Hematopoietic multipotent progenitor cell treated with erythropoietin and hydrocortisone succinate and interleukin-3 and kit ligand, for 8 days (in vitro differentiated cells): ENCODE results near the gene SLC44A2.

Source experiments
- DNase-seq: peaks from one replicate; pipeline ENCODE4 v3.0.0-alpha.2; 2015

The SLC44A2 gene

DNA sequence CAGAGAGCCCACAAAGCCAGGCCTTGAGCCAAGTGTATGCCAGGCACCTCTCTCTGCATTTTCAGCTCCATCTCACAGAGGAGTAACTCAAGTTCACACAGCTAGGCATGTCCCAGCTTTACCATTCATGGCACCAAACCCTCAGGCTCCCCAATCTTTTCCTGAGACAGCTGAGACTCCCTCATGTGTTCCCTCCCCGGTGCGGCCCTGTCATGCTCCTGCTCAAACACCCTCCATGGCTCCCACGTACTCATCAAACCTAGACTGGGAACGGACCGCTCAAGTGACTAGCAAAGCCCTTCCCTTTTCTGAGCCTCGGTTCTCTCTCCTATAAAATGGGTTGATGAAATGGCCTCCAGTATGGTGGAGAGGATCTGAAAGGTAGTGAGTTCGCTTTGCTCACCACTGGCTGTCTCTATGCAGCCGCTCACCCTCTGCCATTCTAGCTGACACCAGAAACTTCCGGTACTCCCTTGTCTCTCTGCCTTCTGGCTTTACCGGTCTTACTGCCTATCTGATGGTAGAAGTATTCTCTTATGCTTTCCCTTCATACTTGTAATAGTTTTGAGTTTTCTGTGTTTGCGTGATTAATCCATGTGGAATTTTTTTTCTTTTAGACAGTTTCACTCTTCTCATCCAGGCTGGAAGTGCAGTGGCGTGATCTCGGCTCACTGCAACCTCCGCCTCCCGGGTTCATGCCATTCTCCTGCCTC, 7.8 kb upstream of the SLC44A2 start:
- peak; percentile 69 for DNase-seq

- DNase-seq, result no peak
Measured at GRCh38 chr19:10618846-10619245, 6.5 kb upstream of the SLC44A2 start.

DNA sequence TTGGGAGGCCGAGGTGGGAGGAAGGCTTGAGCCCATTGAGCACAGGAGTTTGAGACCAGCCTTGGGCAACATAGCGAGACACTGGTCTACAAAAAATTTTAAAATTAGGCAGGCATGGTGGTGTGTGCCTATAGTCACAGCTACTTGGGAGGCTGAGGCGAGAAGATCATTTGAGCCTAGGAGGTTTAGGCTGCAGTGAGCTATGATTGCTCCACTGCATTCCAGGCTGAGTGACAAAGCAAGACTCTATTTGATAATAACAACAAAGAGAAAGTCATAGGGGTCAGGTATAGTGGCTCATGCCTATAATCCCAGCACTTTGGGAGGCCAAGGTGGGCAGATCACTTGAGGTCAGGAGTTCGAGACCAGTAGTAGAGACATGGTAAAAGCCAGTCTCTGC, 4.6 kb upstream of the SLC44A2 start:
- DNase-seq, result peak; percentile 34

DNA sequence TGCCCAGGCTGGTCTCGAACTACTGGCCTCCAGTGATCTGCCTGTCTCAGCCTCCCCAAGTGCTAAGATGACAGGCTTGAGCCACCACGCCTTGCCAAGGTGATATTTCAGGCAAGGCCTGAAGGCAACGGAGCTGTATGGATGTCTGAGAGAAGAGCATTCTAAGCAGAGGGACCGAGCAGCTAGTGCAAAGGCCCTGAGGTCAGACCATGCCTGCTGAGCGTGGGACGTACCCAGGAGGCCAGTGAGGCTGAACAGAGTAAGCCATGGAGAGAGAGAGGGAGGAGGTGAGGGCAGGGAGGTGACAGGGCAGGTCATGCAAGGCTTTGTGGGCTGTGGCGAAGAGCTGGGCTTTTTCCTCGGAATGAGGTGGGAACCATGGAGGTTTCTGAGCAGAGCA, 3.4 kb upstream of the SLC44A2 start:
- DNase-seq, result no peak

GRCh38 chr19:10624585-10624984, 768 bp upstream of the SLC44A2 start:
- no peak for DNase-seq

DNA sequence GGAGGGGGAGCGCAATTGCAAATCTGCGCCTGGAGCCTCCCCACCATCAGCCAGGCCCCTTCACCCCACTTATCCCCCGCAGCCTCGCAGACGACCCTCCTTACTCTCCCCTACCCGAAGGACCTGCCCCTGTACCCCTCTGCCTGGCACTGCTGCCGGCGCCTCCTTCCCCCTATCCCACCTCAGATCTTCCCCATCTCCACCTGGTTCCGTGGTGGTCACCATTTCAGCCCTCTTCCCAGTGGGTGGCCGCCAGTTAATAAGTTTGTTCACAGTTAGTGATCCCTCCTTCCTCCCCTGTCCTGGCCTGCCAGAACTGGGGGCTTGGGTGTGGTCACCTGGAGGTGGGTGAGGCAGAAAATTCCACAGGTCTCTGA, 397 bp downstream of the SLC44A2 start:
- no peak for DNase-seq

- no peak for DNase-seq
Measured at GRCh38 chr19:10631874-10632273, 6.5 kb downstream of the SLC44A2 start.

GRCh38 chr19:10634430-10634829, 9.1 kb downstream of the SLC44A2 start:
- no peak for DNase-seq

DNA sequence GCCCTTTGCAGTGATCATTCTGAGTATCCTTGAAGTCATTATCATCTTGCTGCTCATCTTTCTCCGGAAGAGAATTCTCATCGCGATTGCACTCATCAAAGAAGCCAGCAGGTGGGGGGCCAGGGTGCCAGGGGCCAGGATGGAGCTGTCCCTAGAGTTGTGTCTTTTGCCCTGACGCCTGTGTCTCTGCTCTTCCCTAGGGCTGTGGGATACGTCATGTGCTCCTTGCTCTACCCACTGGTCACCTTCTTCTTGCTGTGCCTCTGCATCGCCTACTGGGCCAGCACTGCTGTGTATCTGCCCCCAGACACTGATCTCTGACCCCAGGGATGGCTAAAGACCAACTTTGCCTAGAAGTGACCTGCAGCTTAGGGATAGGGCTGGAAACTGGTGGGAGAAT, 9.6 kb downstream of the SLC44A2 start:
- no peak for DNase-seq

DNA sequence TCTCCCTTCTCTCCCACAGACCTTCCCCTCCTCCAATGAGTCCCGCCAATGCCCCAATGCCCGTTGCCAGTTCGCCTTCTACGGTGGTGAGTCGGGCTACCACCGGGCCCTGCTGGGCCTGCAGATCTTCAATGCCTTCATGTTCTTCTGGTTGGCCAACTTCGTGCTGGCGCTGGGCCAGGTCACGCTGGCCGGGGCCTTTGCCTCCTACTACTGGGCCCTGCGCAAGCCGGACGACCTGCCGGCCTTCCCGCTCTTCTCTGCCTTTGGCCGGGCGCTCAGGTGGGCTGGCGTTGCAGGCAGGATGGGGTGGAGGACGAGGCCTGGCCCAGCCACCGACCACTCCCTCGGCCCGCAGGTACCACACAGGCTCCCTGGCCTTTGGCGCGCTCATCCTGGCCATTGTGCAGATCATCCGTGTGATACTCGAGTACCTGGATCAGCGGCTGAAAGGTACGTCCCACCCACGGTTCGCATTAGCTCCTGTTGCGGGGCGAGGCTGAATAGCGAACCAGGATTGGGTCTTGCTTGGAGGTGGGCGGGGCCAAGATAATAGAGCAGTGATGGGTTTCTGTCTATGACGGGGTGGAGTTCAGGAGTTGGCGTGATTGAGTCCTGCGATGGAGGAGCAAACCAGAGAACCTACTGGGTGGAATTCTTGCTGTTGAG, 11.1 kb downstream of the SLC44A2 start:
- DNase-seq, result no peak

DNA sequence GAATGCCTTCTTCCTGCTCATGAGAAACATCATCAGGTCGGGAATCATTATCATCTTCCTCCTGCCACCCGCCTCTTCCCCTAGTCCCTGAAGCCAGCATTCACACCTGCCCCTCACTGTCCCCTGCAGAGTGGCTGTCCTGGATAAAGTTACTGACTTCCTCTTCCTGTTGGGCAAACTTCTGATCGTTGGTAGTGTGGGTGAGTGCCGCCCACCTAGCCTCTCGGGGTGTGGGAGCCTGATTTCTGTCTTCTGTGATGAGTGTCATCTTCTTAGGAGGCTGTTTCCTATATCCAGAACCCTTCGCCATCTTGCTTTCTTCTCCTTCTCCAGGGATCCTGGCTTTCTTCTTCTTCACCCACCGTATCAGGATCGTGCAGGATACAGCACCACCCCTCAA, 12.5 kb downstream of the SLC44A2 start:
- no peak for DNase-seq

DNA sequence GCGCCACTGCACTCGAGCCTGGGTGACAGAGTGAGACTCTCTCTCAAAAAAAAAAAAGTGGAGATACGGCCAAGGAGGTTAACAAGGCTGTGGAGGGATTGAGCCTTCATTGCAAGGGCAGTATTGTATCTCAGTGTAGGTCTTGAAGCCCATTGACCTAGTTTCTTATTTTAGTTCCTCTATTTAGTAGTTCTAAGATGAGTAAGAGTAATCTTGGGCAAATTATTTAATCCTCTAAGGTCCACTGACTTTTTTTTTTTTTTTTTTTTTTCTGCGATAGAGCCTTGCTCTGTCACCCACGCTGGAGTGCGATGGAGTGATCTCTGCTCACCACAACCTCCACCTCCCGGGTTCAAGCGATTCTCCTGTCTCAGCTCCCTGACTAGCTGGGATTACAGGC, 14.5 kb downstream of the SLC44A2 start:
- no peak for DNase-seq

GRCh38 chr19:10640361-10640760, 15.0 kb downstream of the SLC44A2 start:
- no peak for DNase-seq

GRCh38 chr19:10641248-10641647, 15.9 kb downstream of the SLC44A2 start:
- no peak for DNase-seq

- no peak for DNase-seq
Measured at GRCh38 chr19:10642473-10643171, 17.3 kb downstream of the SLC44A2 start.

- no peak for DNase-seq
Measured at GRCh38 chr19:10643172-10643967, 18.0 kb downstream of the SLC44A2 start.

- no peak for DNase-seq
Measured at GRCh38 chr19:10643968-10644259, 18.6 kb downstream of the SLC44A2 start.

DNA sequence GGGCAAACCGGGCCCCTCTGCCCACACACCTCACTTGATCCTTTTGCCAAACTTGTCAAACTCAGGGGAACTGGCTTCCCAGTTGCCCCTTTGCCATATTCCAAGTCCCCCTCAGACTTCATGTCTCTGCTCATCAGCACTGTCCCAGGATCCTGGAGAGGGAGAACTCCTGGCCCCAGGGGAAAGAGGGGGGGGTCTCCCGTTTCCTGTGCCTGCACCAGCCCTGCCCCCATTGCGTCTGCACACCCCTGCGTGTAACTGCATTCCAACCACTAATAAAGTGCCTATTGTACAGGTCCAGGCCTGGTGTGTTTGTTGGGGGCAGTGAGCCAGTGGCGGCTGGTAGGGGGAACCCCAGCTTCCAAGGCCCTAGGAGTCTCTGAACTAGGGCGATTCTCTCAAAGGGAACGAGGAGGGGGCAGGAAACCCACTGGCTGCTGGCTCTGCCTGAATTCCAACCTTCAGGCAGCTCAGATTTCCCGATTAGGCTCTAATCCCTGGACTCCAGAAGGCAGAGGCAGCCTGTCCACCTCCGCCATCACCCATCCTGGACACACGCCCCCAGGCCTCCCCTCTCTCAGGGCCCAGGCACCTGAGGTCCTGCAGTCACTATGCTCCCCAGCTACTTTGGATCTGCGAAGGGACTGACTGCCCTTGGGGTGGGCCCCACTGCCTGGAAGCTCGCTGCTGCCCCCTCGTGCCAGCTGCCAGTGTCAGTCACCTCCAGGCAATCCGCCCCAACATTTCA, 19.1 kb downstream of the SLC44A2 start:
- peak; percentile 83 for DNase-seq

- DNase-seq, result peak; percentile 47
Measured at GRCh38 chr19:10646456-10647159, 21.3 kb downstream of the SLC44A2 start.

GRCh38 chr19:10648360-10648759, 23.0 kb downstream of the SLC44A2 start:
- DNase-seq, result no peak

DNA sequence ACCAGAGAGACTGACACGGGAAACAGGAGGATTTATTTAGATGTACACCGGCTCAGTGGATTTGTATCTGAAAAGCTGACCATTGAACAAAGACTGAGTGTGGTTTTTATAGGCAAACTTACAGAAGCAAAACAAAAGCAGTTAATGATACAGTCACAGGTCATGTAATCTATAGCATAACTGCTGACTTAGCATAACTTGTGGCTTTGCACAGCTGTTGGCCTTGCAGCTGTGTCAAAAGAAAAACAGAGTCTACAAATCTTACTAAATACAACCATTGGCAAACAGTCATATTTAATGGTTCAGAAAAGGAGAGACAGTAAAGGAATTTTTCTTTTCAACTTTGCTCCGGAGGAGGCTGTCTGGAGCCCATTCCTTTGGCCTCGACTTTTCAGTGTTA, 26.5 kb downstream of the SLC44A2 start:
- DNase-seq, result no peak

- DNase-seq, result no peak
Measured at GRCh38 chr19:10653482-10653731, 28.1 kb downstream of the SLC44A2 start.
